HUDEP-2 (cell line): ENCODE data around the gene MRPL21.
"Not testable (repeated sequence)": the region's sequence is repeated elsewhere in the genome, so short reads cannot be mapped to it uniquely, and the experiment has no call there.

ENCODE experiments used
- DNase-seq, 76 experiments: peaks; one replicate each; lab custom pipeline; 2025; ENCODE audit not compliant: unreplicated experiment in 76 of 76; lab: John Stamatoyannopoulos, UW

The MRPL21 gene

GRCh38 chr11:68914761-68915160, 11.1 kb upstream of the MRPL21 start:
- no peak for DNase-seq

GRCh38 chr11:68913188-68913587, 9.6 kb upstream of the MRPL21 start:
- DNase-seq, result no peak

- no peak for DNase-seq
Measured at GRCh38 chr11:68912254-68912653, 8.6 kb upstream of the MRPL21 start.

GRCh38 chr11:68911731-68912130, 8.1 kb upstream of the MRPL21 start:
- DNase-seq, result no peak

- DNase-seq, result no peak
Measured at GRCh38 chr11:68910965-68911364, 7.3 kb upstream of the MRPL21 start.

GRCh38 chr11:68908273-68908672, 4.6 kb upstream of the MRPL21 start:
- no peak for DNase-seq

- DNase-seq, result no peak
Measured at GRCh38 chr11:68905421-68906360, 2.1 kb upstream of the MRPL21 start.

GRCh38 chr11:68904248-68904847, 716 bp upstream of the MRPL21 start:
- peak in 22 of 76 experiments; percentile 6 to 57 (median 21) for DNase-seq

- DNase-seq, result peak in 4 of 76 experiments; percentile 5 to 15 (median 12)
Measured at GRCh38 chr11:68900835-68901381, 2.7 kb downstream of the MRPL21 start.

- no peak for DNase-seq
Measured at GRCh38 chr11:68897441-68897840, 6.2 kb downstream of the MRPL21 start.

GRCh38 chr11:68896171-68896959, 7.3 kb downstream of the MRPL21 start:
- no peak for DNase-seq

- DNase-seq, result no peak
Measured at GRCh38 chr11:68893282-68893681, 10.3 kb downstream of the MRPL21 start.

GRCh38 chr11:68892576-68892975, 11.1 kb downstream of the MRPL21 start:
- DNase-seq, result no peak

GRCh38 chr11:68891351-68891948, 12.2 kb downstream of the MRPL21 start:
- DNase-seq, result no peak

GRCh38 chr11:68890490-68891231, 13.0 kb downstream of the MRPL21 start:
- peak in 7 of 76 experiments; percentile 9 to 20 (median 16) for DNase-seq

- no peak for DNase-seq
Measured at GRCh38 chr11:68889948-68890446, 13.6 kb downstream of the MRPL21 start.

- not testable (repeated sequence) for DNase-seq
Measured at GRCh38 chr11:68884827-68885226, 18.8 kb downstream of the MRPL21 start.

GRCh38 chr11:68882391-68882790, 21.2 kb downstream of the MRPL21 start:
- no peak for DNase-seq

- no peak for DNase-seq
Measured at GRCh38 chr11:68881320-68881719, 22.3 kb downstream of the MRPL21 start.

GRCh38 chr11:68880851-68881250, 22.8 kb downstream of the MRPL21 start:
- no peak for DNase-seq
